GM19463 (cell line): ENCODE measurements around the gene ADAMTS2.
"Not testable (repeated sequence)": the region's sequence is repeated elsewhere in the genome, so short reads cannot be mapped to it uniquely, and the experiment has no call there.

ENCODE experiments used
- ATAC-seq: cut with Tn5 transposase; IDR thresholded peaks from one replicate; pipeline ENCODE4 v1.9.1; 2021; ENCODE audit warnings: mild to moderate bottlenecking, moderate library complexity; ENCODE audit not compliant: unreplicated experiment

The ADAMTS2 gene

GRCh38 chr5:179326122-179326927 is 18.9 kb downstream of the ADAMTS2 start:
- no peak for ATAC-seq

- no peak for ATAC-seq
Measured at GRCh38 chr5:179325296-179326031, 19.8 kb downstream of the ADAMTS2 start.

GRCh38 chr5:179324760-179325295 is 20.4 kb downstream of the ADAMTS2 start:
- no peak for ATAC-seq

GRCh38 chr5:179324316-179324715 is 20.9 kb downstream of the ADAMTS2 start:
- not testable (repeated sequence) for ATAC-seq

GRCh38 chr5:179323026-179323870 is 22.0 kb downstream of the ADAMTS2 start:
- ATAC-seq: no peak

GRCh38 chr5:179322071-179323025 is 22.9 kb downstream of the ADAMTS2 start:
- ATAC-seq: no peak

- ATAC-seq: no peak
Measured at GRCh38 chr5:179321206-179321987, 23.9 kb downstream of the ADAMTS2 start.

- no peak for ATAC-seq
Measured at GRCh38 chr5:179319741-179320281, 25.4 kb downstream of the ADAMTS2 start.

- ATAC-seq: no peak
Measured at GRCh38 chr5:179319123-179319522, 26.1 kb downstream of the ADAMTS2 start.

GRCh38 chr5:179318221-179318955 is 26.9 kb downstream of the ADAMTS2 start:
- no peak for ATAC-seq

GRCh38 chr5:179317411-179318220 is 27.6 kb downstream of the ADAMTS2 start:
- no peak for ATAC-seq

GRCh38 chr5:179316982-179317381 is 28.3 kb downstream of the ADAMTS2 start:
- ATAC-seq: no peak

GRCh38 chr5:179316111-179316551 is 29.1 kb downstream of the ADAMTS2 start:
- ATAC-seq: no peak

GRCh38 chr5:179315356-179315890 is 29.8 kb downstream of the ADAMTS2 start:
- ATAC-seq: no peak

GRCh38 chr5:179314606-179315355 is 30.5 kb downstream of the ADAMTS2 start:
- ATAC-seq: no peak

GRCh38 chr5:179313849-179314521 is 31.3 kb downstream of the ADAMTS2 start:
- ATAC-seq: no peak
